H9 (cell line): ENCODE results near the gene DMWD. TPM values are rescaled to one million over a fixed set of nuclear protein-coding genes. Genes with fewer than 3 reads are reported as not detected.

Experiments used
- DNase-seq: peaks from one replicate; pipeline ENCODE4 v3.0.0-alpha.2; 2017
- H2AFZ ChIP-seq: one replicate; pipeline ENCODE4 v1.6.1; 2013; ENCODE audit warnings: mild to moderate bottlenecking, low read length, control low read depth, moderate library complexity
- H2AK5ac ChIP-seq: 2 replicates; pipeline ENCODE4 v1.6.1; 2013; ENCODE audit warnings: low read length, control low read depth, mixed read lengths; ENCODE audit not compliant: insufficient read length
- H2BK120ac ChIP-seq: one replicate; pipeline ENCODE4 v1.6.1; 2013; ENCODE audit warnings: low read depth, mild to moderate bottlenecking, low read length, control low read depth, inconsistent platforms; ENCODE audit not compliant: poor library complexity, severe bottlenecking
- H2BK12ac ChIP-seq: 2 replicates; pipeline ENCODE4 v1.6.1; 2013; ENCODE audit warnings: low read length, control low read depth, mixed read lengths, low read depth; ENCODE audit not compliant: insufficient read length
- H2BK15ac ChIP-seq: 2 replicates; pipeline ENCODE4 v1.6.1; 2013; ENCODE audit warnings: low read depth, low read length, control low read depth
- H2BK20ac ChIP-seq: one replicate; pipeline ENCODE4 v1.6.1; 2013; ENCODE audit warnings: low read depth, mild to moderate bottlenecking, low read length, control low read depth, inconsistent platforms; ENCODE audit not compliant: poor library complexity, severe bottlenecking
- H2BK5ac ChIP-seq: 2 replicates; pipeline ENCODE4 v1.6.1; 2013; ENCODE audit warnings: low read length, control low read depth, mixed read lengths; ENCODE audit not compliant: insufficient read length
- H3K14ac ChIP-seq: 2 replicates; pipeline ENCODE4 v1.6.1; 2013; ENCODE audit warnings: low read length, control low read depth; ENCODE audit not compliant: insufficient read depth
- H3K18ac ChIP-seq: 2 replicates; pipeline ENCODE4 v1.6.1; 2013; ENCODE audit warnings: low read depth, mild to moderate bottlenecking, mixed read lengths, low read length, control low read depth; ENCODE audit not compliant: insufficient read length
- H3K23ac ChIP-seq: 2 replicates; pipeline ENCODE4 v1.6.1; 2013; ENCODE audit warnings: low read length, control low read depth, mixed read lengths, low read depth; ENCODE audit not compliant: insufficient read length
- H3K23me2 ChIP-seq: 2 replicates; pipeline ENCODE4 v1.6.1; 2013; ENCODE audit warnings: low read depth, mild to moderate bottlenecking, mixed read lengths, low read length, control low read depth; ENCODE audit not compliant: insufficient read length, poor library complexity, severe bottlenecking
- H3K27ac ChIP-seq: 2 replicates; pipeline ENCODE4 v1.5.1; 2013; ENCODE audit warnings: low read length, control low read depth, mixed read lengths, low read depth; ENCODE audit not compliant: insufficient read length
- H3K27me3 ChIP-seq: 2 replicates; pipeline ENCODE4 v1.6.1; 2013; ENCODE audit warnings: low read length, control low read depth, inconsistent platforms; ENCODE audit not compliant: insufficient read depth
- H3K4ac ChIP-seq: 2 replicates; pipeline ENCODE4 v1.6.1; 2013; ENCODE audit warnings: low read depth, mild to moderate bottlenecking, control low read depth, inconsistent platforms, low read length, moderate library complexity
- H3K4me1 ChIP-seq: 2 replicates; pipeline ENCODE4 v1.6.1; 2013; ENCODE audit warnings: low read length, control low read depth, inconsistent platforms; ENCODE audit not compliant: insufficient read depth
- H3K4me2 ChIP-seq: 2 replicates; pipeline ENCODE4 v1.6.1; 2013; ENCODE audit warnings: low read length, control low read depth, mixed read lengths; ENCODE audit not compliant: insufficient read length, insufficient read depth
- H3K56ac ChIP-seq: 2 replicates; pipeline ENCODE4 v1.6.1; 2013; ENCODE audit warnings: low read depth, mild to moderate bottlenecking, mixed read lengths, low read length, control low read depth; ENCODE audit not compliant: insufficient read length
- H3K79me1 ChIP-seq: 2 replicates; pipeline ENCODE4 v1.6.1; 2013; ENCODE audit warnings: low read depth, mild to moderate bottlenecking, moderate library complexity, low read length, control low read depth, inconsistent platforms; ENCODE audit not compliant: insufficient read depth, poor library complexity, severe bottlenecking
- H3K79me2 ChIP-seq: 2 replicates; pipeline ENCODE4 v1.6.1; 2013; ENCODE audit warnings: low read length, control low read depth, inconsistent platforms; ENCODE audit not compliant: insufficient read depth
- H3K9ac ChIP-seq: 2 replicates; pipeline ENCODE4 v1.6.1; 2013; ENCODE audit warnings: low read length, control low read depth, mixed read lengths; ENCODE audit not compliant: insufficient read length; ENCODE audit errors: extremely low read depth
- H3K9me3 ChIP-seq: one replicate; pipeline ENCODE4 v1.6.1; 2013; ENCODE audit warnings: low read depth, low read length, inconsistent platforms; ENCODE audit not compliant: control insufficient read depth
- H3T11ph ChIP-seq: one replicate; pipeline ENCODE4 v1.6.1; 2013; ENCODE audit warnings: mild to moderate bottlenecking, low read length, control low read depth, inconsistent platforms
- H4K20me1 ChIP-seq: one replicate; pipeline ENCODE4 v1.6.1; 2013; ENCODE audit not compliant: control insufficient read depth, insufficient read length, insufficient read depth
- H4K5ac ChIP-seq: 2 replicates; pipeline ENCODE4 v1.6.1; 2013; ENCODE audit warnings: low read depth, mild to moderate bottlenecking, mixed read lengths, low read length, control low read depth; ENCODE audit not compliant: insufficient read length
- H4K8ac ChIP-seq: replicated peaks from 2 replicates; pipeline ENCODE4 v1.6.1; 2013; ENCODE audit warnings: low read length, control low read depth, mixed read lengths, low read depth; ENCODE audit not compliant: insufficient read length
- H4K91ac ChIP-seq: 2 replicates; pipeline ENCODE4 v1.6.1; 2013; ENCODE audit warnings: low read depth, mild to moderate bottlenecking, moderate library complexity, mixed read lengths, low read length, control low read depth; ENCODE audit not compliant: insufficient read length
- H3K27ac Mint-ChIP-seq, 3 experiments: 2 replicates in 2 of 3; 3 replicates in 1 of 3; pipeline ENCODE4 v1.8.0; 2020 to 2021; ENCODE audit warnings: mixed read lengths in 3 of 3, mild to moderate bottlenecking in 1 of 3, moderate library complexity in 1 of 3
- H3K27me3 Mint-ChIP-seq: 2 replicates; pipeline ENCODE4 v1.8.0; 2021; ENCODE audit warnings: low read depth, mild to moderate bottlenecking, moderate library complexity, mixed read lengths
- H3K36me3 Mint-ChIP-seq, 3 experiments: 2 replicates in 2 of 3; 3 replicates in 1 of 3; pipeline ENCODE4 v1.8.0; 2020 to 2021; ENCODE audit warnings: low read depth in 3 of 3, mixed read lengths in 3 of 3; ENCODE audit not compliant: insufficient read depth in 1 of 3
- H3K4me1 Mint-ChIP-seq, 2 experiments: 2 replicates each; pipeline ENCODE4 v1.8.0; 2020; ENCODE audit warnings: mixed read lengths in 2 of 2
- H3K4me3 Mint-ChIP-seq, 2 experiments: 2 replicates in 1 of 2; 3 replicates in 1 of 2; pipeline ENCODE4 v1.8.0; 2020 to 2021; ENCODE audit warnings: mild to moderate bottlenecking in 2 of 2, mixed read lengths in 2 of 2, moderate library complexity in 1 of 2
- H3K9me3 Mint-ChIP-seq, 2 experiments: 2 replicates in 1 of 2; 3 replicates in 1 of 2; pipeline ENCODE4 v1.8.0; 2020; ENCODE audit warnings: mild to moderate bottlenecking in 2 of 2, mixed read lengths in 2 of 2, moderate library complexity in 1 of 2
- WGBS: extraction: QIAGEN DNeasy Blood & Tissue Kit; methylation state at CpG from one replicate; pipeline ENCODE4 v1.1.7; 2013; ENCODE audit warnings: missing lambda C conversion rate, low lambda C conversion rate, mixed read lengths; ENCODE audit not compliant: insufficient read length; ENCODE audit errors: extremely low coverage; 5-methylcytosine and 5-hydroxymethylcytosine counted together
- total RNA-seq: library from RNA; stranded (reverse); gene quantifications from 2 replicates; pipeline ENCODE4 v1.2.1, GENCODE V29; 2021
- TF ChIP-seq, protein P1 (sequence below): fragments of 200-600 bp; sonication (generic); conservative IDR thresholded peaks from 3 replicates; pipeline ENCODE4 v1.8.0; 2021; ENCODE audit warnings: antibody characterized with exemption, mild to moderate bottlenecking

DMWD gene
- total RNA-seq, 1 experiment from 2014 or later = 75.1 TPM

DNA sequence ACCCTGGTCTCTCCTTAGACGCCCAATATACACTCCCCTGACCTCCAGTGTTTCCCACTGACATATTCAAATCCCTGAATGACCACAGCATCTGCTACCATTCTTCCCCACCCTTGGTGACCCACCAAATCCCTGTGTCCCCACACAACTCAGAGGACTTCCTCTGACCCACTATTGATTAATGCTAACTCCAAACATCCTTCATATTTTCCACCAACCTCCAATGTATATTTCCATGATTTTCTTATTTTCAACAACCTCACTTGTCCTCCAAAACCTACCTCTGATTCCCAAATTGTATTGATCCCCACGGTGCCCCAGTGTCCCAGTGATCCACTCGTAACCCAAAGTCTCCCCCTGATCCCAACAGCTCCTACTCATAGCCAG is 526 bp upstream of the DMWD start:
- Histone ChIP-seq H3K27ac (no peak overlapping the region), H3K4me2 (no peak overlapping the region), H4K8ac (no peak overlapping the region), H3K4ac (no peak overlapping the region), H4K5ac (no peak overlapping the region), H3K27me3 (no peaks in the 10 kb centered on the region), H3K56ac (no peak overlapping the region), H3K79me1 (peaks cover 8% of the 10 kb centered on the region), H2BK5ac (no peak overlapping the region), H3K14ac (no peak overlapping the region), H2AK5ac (no peak overlapping the region), H2BK120ac (no peak overlapping the region), H3K18ac (no peak overlapping the region), H3K23ac (no peak overlapping the region), H4K20me1 (no peaks in the 10 kb centered on the region), H3T11ph (no peak overlapping the region), H3K9ac (no peak overlapping the region), H2BK12ac (no peak overlapping the region), H3K4me1 (0 out of 2 replicates have a peak, but pooled peaks cover 3% of the 10 kb centered on the region), H3K79me2 (0 out of 2 replicates have a peak, but pooled peaks cover 3% of the 10 kb centered on the region), H3K9me3 (no peaks in the 10 kb centered on the region), H2AFZ (no peak overlapping the region), H2BK20ac (no peak overlapping the region), H3K23me2 (peaks cover 7% of the 10 kb centered on the region), H4K91ac (no peak overlapping the region), H2BK15ac (no peak overlapping the region)
- TF ChIP-seq, protein P1, sequence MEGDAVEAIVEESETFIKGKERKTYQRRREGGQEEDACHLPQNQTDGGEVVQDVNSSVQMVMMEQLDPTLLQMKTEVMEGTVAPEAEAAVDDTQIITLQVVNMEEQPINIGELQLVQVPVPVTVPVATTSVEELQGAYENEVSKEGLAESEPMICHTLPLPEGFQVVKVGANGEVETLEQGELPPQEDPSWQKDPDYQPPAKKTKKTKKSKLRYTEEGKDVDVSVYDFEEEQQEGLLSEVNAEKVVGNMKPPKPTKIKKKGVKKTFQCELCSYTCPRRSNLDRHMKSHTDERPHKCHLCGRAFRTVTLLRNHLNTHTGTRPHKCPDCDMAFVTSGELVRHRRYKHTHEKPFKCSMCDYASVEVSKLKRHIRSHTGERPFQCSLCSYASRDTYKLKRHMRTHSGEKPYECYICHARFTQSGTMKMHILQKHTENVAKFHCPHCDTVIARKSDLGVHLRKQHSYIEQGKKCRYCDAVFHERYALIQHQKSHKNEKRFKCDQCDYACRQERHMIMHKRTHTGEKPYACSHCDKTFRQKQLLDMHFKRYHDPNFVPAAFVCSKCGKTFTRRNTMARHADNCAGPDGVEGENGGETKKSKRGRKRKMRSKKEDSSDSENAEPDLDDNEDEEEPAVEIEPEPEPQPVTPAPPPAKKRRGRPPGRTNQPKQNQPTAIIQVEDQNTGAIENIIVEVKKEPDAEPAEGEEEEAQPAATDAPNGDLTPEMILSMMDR = no peak
- peaks cover 12 to 27% (median 26%) of the 10 kb centered on the region in 3 experiments for H3K36me3 Mint-ChIP-seq
- WGBS = no CpG with 5 or more reads among the region's 3 CpGs
- H3K9me3 Mint-ChIP-seq = peaks cover 0 to 2% of the 10 kb centered on the region in 2 experiments; a peak in 1 of 5 replicates
- peak overlapping the region; percentile 54 to 79 for H3K4me3 Mint-ChIP-seq
- H3K27me3 Mint-ChIP-seq = peaks cover 22% of the 10 kb centered on the region
- peaks cover 20 to 25% of the 10 kb centered on the region in 2 experiments for H3K4me1 Mint-ChIP-seq
- DNase-seq = no peak
- peak overlapping the region; percentile 9 to 83 (median 73); a peak in 3 of 7 replicates for H3K27ac Mint-ChIP-seq
